AG09309 (cell line): ENCODE measurements around the gene CADPS.
A peak's percentile ranks its signal among the peaks of the same experiment; 100 is the strongest.

ENCODE experiments used
- DNase-seq: peaks from one replicate; pipeline ENCODE4 v3.0.0-alpha.2; 2010; ENCODE audit warnings: low read depth
- H3K4me3 ChIP-seq: 2 replicates; pipeline ENCODE4 v1.5.1; 2011; ENCODE audit warnings: mild to moderate bottlenecking, low read depth, low read length, moderate library complexity; ENCODE audit not compliant: control insufficient read depth
- CTCF ChIP-seq: IDR thresholded peaks from 2 replicates; pipeline ENCODE4 v1.5.1; 2011; ENCODE audit warnings: mild to moderate bottlenecking, low read depth, low read length, inconsistent platforms; ENCODE audit not compliant: insufficient read depth, control insufficient read depth; ENCODE audit errors: missing control alignments

CADPS gene

GRCh38 chr3:62601238-62602070 is 273.8 kb downstream of the CADPS start:
- no peak for DNase-seq
- TF ChIP-seq CTCF = no peak
- no peak overlapping the region for H3K4me3 ChIP-seq

GRCh38 chr3:62600033-62600432 is 275.2 kb downstream of the CADPS start:
- DNase-seq = no peak
- TF ChIP-seq CTCF = no peak

GRCh38 chr3:62597491-62597890 is 277.7 kb downstream of the CADPS start:
- TF ChIP-seq CTCF = no peak
- DNase-seq = no peak
- no peak overlapping the region for H3K4me3 ChIP-seq

More at GRCh38 chr3:62600033-62600432, 275.2 kb downstream of the CADPS start:
- H3K4me3 ChIP-seq = no peak overlapping the region

GRCh38 chr3:62592408-62592807 is 282.8 kb downstream of the CADPS start:
- H3K4me3 ChIP-seq = no peak overlapping the region
- TF ChIP-seq CTCF = no peak
- no peak for DNase-seq

- peak; percentile 3 for TF ChIP-seq CTCF
- H3K4me3 ChIP-seq = no peak overlapping the region
- DNase-seq = no peak
Measured at GRCh38 chr3:62589078-62589477, 286.1 kb downstream of the CADPS start.

- H3K4me3 ChIP-seq = no peak overlapping the region
- TF ChIP-seq CTCF = no peak
- DNase-seq = peak; percentile 86
Measured at GRCh38 chr3:62587579-62588031, 287.6 kb downstream of the CADPS start.

GRCh38 chr3:62587169-62587568 is 288.0 kb downstream of the CADPS start:
- H3K4me3 ChIP-seq = no peak overlapping the region
- no peak for TF ChIP-seq CTCF
- no peak for DNase-seq
